Suppressor macrophage treated with lipopolysaccharide for 4 hours (primary cell): ENCODE data around the gene RBBP8NL.
A peak's percentile ranks its signal among the peaks of the same experiment; 100 is the strongest.
"Not testable (repeated sequence)": the region's sequence is repeated elsewhere in the genome, so short reads cannot be mapped to it uniquely, and the experiment has no call there.

Experiments used
- DNase-seq: peaks from one replicate; pipeline ENCODE4 v3.0.0-alpha.2; 2020

RBBP8NL gene

GRCh38 chr20:62390317-62391164 is 36.8 kb downstream of the RBBP8NL start:
- DNase-seq, result no peak

DNA sequence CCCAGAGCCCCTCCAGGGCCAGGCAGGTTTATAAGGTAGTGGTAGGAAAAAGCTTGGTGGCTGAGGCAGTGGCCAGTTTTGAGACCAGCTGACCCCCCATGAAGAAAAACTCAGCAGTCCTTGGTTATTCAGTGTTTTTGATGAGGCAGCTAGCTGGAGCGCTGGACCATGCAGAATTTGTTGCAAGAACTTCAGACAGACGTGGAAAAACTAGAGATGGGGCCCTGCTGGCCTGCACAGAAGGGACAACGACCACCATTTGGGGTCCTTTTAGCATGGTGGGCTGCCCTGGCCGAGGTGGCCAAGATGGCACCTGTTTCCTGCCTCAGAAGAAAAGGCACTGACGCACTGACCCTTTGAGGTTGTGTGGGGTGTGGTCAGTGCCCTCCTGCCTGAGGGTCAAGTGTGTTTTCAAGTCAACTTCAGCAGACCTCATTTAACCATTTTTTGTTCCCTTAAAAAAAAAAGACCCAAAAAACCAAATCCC is 37.7 kb downstream of the RBBP8NL start:
- DNase-seq, result no peak

- DNase-seq, result no peak
Observed at GRCh38 chr20:62388839-62389600, 38.3 kb downstream of the RBBP8NL start.

DNA sequence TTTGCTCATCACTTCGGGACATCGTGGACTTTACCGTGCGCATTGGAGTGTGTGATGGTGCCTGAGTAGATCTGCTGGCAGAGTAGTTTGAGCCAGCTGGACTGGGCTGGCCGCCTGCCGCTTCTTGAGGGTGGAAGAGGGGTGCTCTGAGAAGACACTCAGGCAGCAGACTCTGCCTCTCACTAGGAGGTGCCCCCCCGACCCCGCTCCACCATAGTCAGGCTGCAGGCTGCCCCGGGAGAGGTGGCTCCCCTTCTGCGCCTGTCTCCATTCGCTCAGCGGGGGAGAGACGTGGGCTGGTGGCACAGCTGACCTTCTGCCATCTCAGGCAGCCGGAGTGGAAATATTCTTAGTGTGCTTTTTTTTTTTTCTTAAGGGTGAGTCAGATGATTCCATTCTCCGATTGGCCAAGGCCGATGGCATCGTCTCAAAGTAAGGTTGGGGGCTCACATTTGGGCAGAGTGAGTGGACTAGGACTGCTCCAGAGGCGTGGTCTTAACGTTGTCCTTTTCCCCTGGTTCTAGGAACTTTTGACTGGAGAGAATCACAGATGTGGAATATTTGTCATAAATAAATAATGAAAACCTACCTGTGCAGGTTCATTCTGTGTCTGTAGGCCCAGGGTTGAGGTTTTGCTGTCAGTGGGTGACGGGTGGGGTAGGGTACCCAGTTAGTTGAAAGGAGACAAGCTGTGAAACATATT is 39.3 kb downstream of the RBBP8NL start:
- no peak for DNase-seq

DNA sequence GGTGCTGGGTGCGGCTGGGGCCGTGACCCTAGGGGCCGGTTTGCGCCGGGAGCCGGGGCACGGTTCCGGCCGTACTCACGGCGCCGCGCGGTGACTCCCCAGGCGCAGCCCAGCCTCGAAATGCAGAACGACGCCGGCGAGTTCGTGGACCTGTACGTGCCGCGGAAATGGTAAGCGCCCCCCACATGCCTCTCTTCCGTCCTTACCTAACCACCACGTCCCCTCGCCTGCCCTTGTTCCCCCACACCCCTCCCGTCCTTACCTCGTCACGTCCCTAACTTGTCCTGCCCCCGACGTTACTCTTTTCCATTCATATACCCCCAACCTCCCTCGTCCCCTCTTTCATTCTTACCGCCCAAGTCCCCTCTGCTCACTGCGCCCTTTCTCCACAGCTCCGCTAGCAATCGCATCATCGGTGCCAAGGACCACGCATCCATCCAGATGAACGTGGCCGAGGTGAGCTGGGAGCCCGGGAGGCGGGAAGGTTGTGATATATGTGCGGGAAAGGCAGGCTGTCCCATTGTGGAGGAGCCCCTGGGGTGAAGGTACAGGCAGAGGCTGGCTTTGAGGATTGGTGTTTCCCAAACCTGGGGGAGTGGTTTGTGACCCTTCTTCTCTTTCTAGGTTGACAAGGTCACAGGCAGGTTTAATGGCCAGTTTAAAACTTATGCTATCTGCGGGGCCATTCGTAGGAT is 40.0 kb downstream of the RBBP8NL start:
- no peak for DNase-seq

- peak; percentile 94 for DNase-seq
Observed at GRCh38 chr20:62386383-62387218, 40.7 kb downstream of the RBBP8NL start, which contains the start of gene RPS21. TSS of gene RPS21 (plus strand) at chr20:62387103. CDS start at chr20:62387339, 236 bp downstream.

GRCh38 chr20:62382306-62383198 is 44.8 kb downstream of the RBBP8NL start:
- peak; percentile 72 for DNase-seq

DNA sequence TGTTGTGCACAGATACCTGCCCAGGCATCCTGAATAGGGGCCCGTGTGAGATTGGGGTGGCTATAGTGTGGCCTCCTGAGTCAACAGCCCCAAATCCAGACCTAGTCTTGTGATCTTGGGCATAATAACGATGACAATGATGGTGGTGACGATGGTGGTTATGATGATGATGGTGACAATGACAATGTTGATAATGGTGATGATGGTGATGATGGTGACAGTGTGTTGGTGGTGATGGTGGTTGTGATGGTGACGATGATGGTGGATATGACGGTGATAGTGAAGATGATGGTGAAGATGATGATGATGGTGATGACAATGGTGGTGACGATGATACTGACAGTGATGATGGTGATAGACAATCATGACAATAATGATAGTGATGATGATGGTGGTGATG is 45.5 kb downstream of the RBBP8NL start:
- no peak for DNase-seq

DNA sequence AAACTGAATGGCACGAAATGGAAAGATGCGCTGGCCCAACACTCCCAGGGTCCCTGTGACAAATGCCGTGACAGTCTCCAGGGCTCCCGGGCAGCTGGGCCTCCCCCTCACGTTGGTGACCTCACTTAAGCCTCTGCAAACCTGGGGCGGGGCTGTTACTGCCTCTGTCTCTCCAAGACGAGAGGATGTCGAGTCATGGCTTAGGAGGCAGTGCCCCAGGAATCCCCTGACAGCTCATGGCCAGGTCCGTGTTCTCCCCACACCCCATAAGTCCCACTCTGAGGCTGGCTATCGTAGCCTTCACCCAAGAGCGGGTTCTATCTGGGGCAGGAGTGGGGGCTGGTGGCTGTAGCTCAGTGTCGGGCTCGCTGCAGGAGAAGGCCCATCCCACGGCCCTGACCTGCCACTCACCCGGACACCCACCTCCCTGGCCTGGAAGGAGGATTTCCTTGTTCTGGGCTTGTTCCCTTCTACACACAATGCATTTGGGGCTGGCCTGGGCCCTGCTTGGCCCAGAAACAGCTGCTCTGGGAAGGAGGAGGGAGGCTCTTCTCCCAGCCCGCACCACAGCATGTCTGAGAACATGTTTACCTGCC is 46.0 kb downstream of the RBBP8NL start:
- DNase-seq, result peak; percentile 54

GRCh38 chr20:62378215-62378614 is 49.1 kb downstream of the RBBP8NL start:
- no peak for DNase-seq

- DNase-seq, result no peak
Observed at GRCh38 chr20:62377615-62378178, 49.6 kb downstream of the RBBP8NL start.

GRCh38 chr20:62377064-62377461 is 50.3 kb downstream of the RBBP8NL start:
- DNase-seq, result no peak

DNA sequence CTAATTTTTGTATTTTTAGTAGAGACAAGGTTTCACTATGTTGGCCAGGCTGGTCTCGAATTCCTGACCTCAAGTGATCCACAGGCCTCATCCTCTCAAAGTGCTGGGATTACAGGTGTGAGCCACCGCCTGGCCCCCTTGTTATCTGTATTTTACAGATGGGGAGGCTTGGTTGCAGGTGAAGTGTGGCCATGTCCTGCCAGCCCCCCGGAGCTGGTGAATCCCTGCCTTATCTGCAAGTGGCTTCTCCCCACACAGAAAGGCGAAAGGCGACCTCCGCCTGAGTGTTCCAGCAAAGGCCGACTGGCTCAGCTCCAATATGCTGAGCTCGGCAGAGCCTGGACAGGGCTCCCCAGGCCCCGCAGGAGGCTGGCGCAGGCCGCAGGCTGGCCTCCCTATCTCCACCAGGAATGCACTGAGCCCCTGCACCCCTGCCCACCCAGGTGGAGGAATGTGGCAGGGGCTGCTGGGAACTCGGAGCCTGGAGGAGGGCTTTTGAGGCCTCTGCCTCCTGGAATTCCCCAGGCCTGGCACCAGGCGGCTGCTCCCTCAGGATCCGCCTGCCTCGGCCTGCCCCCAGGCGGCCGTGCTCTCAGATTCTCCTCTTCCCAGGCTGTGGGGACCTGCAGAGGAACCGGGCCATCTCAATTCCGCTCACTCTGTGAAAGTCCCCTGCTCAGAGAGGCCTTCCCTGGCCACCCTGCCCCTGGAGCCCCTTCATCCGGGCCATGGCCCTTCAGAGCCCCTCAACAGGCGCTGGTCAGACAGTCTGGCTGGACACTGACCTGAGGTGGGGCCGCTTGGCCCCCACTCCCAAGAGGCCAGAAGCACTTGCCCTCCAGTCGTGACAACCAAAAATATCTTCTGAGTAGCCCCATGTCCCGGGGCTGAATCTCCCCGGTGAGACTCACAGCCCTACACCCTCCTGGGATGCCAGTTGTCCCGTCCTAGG is 51.0 kb downstream of the RBBP8NL start:
- DNase-seq, result no peak

DNA sequence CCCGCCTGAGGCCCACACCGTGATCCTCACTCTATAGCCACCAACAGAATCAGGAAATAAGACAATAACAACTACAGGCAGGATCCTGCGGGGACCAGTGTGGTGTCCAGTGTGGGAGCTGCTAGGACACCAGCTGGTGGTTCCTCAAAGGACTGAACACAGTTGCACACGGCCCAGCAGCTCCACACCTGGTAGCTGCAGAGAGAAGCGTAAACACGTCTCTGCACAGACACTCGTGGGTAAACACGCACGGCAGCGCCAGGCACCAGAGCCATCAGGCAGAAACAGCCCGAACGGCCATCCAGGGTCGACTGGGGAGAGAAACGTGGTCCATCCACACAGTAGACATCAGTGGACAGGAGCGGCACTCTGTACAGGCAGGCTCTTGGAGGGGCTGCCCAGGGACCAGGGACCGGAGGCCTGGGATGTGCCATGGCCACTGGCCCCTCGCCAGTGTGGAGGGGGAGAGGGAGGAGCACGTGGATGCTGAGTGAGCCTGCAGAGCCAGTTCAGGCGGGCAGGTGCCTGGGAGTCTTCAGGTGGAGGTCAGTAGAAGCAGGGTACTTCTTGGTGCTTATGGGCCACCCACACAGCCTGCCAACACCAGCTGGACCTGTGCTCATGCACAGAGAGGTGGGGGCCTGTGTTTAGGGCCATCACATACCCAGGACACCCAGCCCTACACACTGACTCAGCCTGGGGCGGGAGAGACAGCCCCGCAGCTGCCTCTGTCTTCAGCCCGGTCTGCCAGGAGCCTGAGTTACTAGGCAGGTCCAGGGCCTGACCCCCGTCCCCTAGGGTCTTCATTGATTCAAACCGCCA is 52.8 kb downstream of the RBBP8NL start:
- DNase-seq, result no peak

GRCh38 chr20:62373631-62374179 is 53.6 kb downstream of the RBBP8NL start:
- not testable (repeated sequence) for DNase-seq

GRCh38 chr20:62372042-62372993 is 55.0 kb downstream of the RBBP8NL start:
- DNase-seq, result no peak
